HG03521 (cell line): ENCODE measurements around the gene WNK2.
"Not testable (repeated sequence)": the region's sequence is repeated elsewhere in the genome, so short reads cannot be mapped to it uniquely, and the experiment has no call there.

Experiments
- ATAC-seq: cut with Tn5 transposase; IDR thresholded peaks from one replicate; pipeline ENCODE4 v1.9.1; 2021; ENCODE audit warnings: mild to moderate bottlenecking, moderate library complexity; ENCODE audit not compliant: unreplicated experiment

Gene WNK2

GRCh38 chr9:93183663-93184431, at the start of gene WNK2:
Gene WNK2 (plus strand): TSS chr9:93184139. CDS start chr9:93184930, 791 bp downstream.
- ATAC-seq, result no peak

GRCh38 chr9:93134740-93135444, 49.0 kb upstream of the WNK2 start:
- no peak for ATAC-seq

GRCh38 chr9:93136011-93136440, 47.9 kb upstream of the WNK2 start:
- no peak for ATAC-seq

- ATAC-seq, result no peak
Observed at GRCh38 chr9:93137362-93137761, 46.6 kb upstream of the WNK2 start.

- ATAC-seq, result no peak
Observed at GRCh38 chr9:93138171-93138764, 45.7 kb upstream of the WNK2 start.

- ATAC-seq, result no peak
Observed at GRCh38 chr9:93139365-93140182, 44.4 kb upstream of the WNK2 start.

GRCh38 chr9:93141771-93142483, 42.0 kb upstream of the WNK2 start:
- ATAC-seq, result no peak

GRCh38 chr9:93143830-93144530, 40.0 kb upstream of the WNK2 start:
- no peak for ATAC-seq

GRCh38 chr9:93146696-93147095, 37.2 kb upstream of the WNK2 start:
- ATAC-seq, result not testable (repeated sequence)

GRCh38 chr9:93147632-93148031, 36.3 kb upstream of the WNK2 start:
- no peak for ATAC-seq

GRCh38 chr9:93148721-93149120, 35.2 kb upstream of the WNK2 start:
- no peak for ATAC-seq

GRCh38 chr9:93149361-93149760, 34.6 kb upstream of the WNK2 start:
- no peak for ATAC-seq

- no peak for ATAC-seq
Observed at GRCh38 chr9:93151097-93151784, 32.7 kb upstream of the WNK2 start.

GRCh38 chr9:93154293-93154903, 29.5 kb upstream of the WNK2 start:
- no peak for ATAC-seq

GRCh38 chr9:93155716-93156474, 28.0 kb upstream of the WNK2 start:
- ATAC-seq, result no peak

- no peak for ATAC-seq
Observed at GRCh38 chr9:93156475-93157008, 27.4 kb upstream of the WNK2 start.

- ATAC-seq, result peak; percentile 81
Observed at GRCh38 chr9:93159601-93160471, 24.1 kb upstream of the WNK2 start.
